Panc1 (cell line): ENCODE measurements around the gene ZFYVE1. TPM values are rescaled to one million over a fixed set of nuclear protein-coding genes. Genes with fewer than 3 reads are reported as not detected.

Source experiments
- ATAC-seq: fragments of 200-7000 bp; cut with Tn5 transposase; 2 replicates; pipeline ENCODE4 v1.9.1; 2020; ENCODE audit warnings: mild to moderate bottlenecking, moderate library complexity
- BruUV-seq: library from RNA; stranded (reverse); fragments of 400-500 nt; replicated peaks from 2 replicates; lab custom pipeline; 2021; lab: Mats Ljungman, UMichigan
- CTCF ChIA-PET: fragments of 300-600 bp; sonication (Branson Sonifier 250); formaldehyde crosslinking; loops from one replicate; lab custom pipeline; 2022; ENCODE audit warnings: antibody characterized with exemption; lab: Charles Lee
- POLR2A ChIA-PET: fragments of 300-600 bp; sonication (Branson Sonifier 250); formaldehyde crosslinking; loops from one replicate; lab custom pipeline; 2022; ENCODE audit warnings: antibody characterized with exemption; lab: Charles Lee
- DNase-seq: peaks from one replicate; pipeline ENCODE4 v3.0.0-alpha.2; 2010; ENCODE audit warnings: low read depth, low spot score
- H3K27ac ChIP-seq: 2 replicates; pipeline ENCODE4 v1.5.1; 2011; ENCODE audit warnings: mild to moderate bottlenecking, low read length, inconsistent platforms
- H3K27me3 ChIP-seq: fragments of 200-500 bp; sonication (Bioruptor generic); 2 replicates; pipeline ENCODE4 v1.6.0; 2014; ENCODE audit warnings: low read length, inconsistent platforms; ENCODE audit not compliant: control insufficient read depth, insufficient read depth
- H3K36me3 ChIP-seq: fragments of 200-500 bp; sonication (Bioruptor generic); 2 replicates; pipeline ENCODE4 v1.5.1; 2014; ENCODE audit warnings: inconsistent platforms, mild to moderate bottlenecking, low read length, moderate library complexity; ENCODE audit not compliant: control insufficient read depth, insufficient read depth
- H3K4me1 ChIP-seq: 2 replicates; pipeline ENCODE4 v1.5.1; 2011; ENCODE audit warnings: inconsistent platforms, mild to moderate bottlenecking, low read length, moderate library complexity; ENCODE audit not compliant: control insufficient read depth, insufficient read depth
- H3K4me3 ChIP-seq, 2 experiments: 2 replicates each; pipeline ENCODE4 v1.5.1; 2011 to 2012; ENCODE audit warnings: low read depth in 2 of 2, low read length in 2 of 2, mild to moderate bottlenecking in 2 of 2, inconsistent platforms in 1 of 2, moderate library complexity in 1 of 2
- H3K9me3 ChIP-seq: fragments of 200-500 bp; sonication (Bioruptor generic); 2 replicates; pipeline ENCODE4 v1.5.1; 2014; ENCODE audit warnings: low read depth, mild to moderate bottlenecking, inconsistent platforms, low read length, moderate library complexity; ENCODE audit not compliant: control insufficient read depth, insufficient read depth
- CTCF ChIP-seq: fragments of 450-650 bp; IDR thresholded peaks from 2 replicates; pipeline ENCODE4 v1.5.1; 2017; ENCODE audit warnings: mild to moderate bottlenecking
- POLR2AphosphoS5 ChIP-seq: IDR thresholded peaks from 2 replicates; pipeline ENCODE4 v1.6.1; 2012; ENCODE audit warnings: mild to moderate bottlenecking, low read depth, low read length, moderate library complexity
- REST ChIP-seq, 2 experiments: IDR thresholded peaks; 2 replicates each; pipeline ENCODE4 v1.6.1; 2011 to 2012; ENCODE audit warnings: low read depth in 2 of 2, control low read depth in 1 of 2, low read length in 1 of 2, mild to moderate bottlenecking in 1 of 2, moderate library complexity in 1 of 2; ENCODE audit not compliant: insufficient read depth in 1 of 2
- SIN3A ChIP-seq: IDR thresholded peaks from 2 replicates; pipeline ENCODE4 v1.6.1; 2012; ENCODE audit warnings: low read depth, mild to moderate bottlenecking, low read length, moderate library complexity, borderline replicate concordance; ENCODE audit not compliant: insufficient read depth
- TCF7L2 ChIP-seq: IDR thresholded peaks from 2 replicates; pipeline ENCODE4 v1.6.1; 2011; ENCODE audit warnings: mild to moderate bottlenecking, low read depth, low read length, inconsistent platforms
- in situ Hi-C: cut with HindIII; loops from 2 replicates; pipeline ENCODE4 v1.10.0; 2016; ENCODE audit warnings: low sequenced_read_pairs, low pct_unique_long_range_greater_than_20kb
- intact Hi-C: fragments of 100-400 bp; cut with micrococcal nuclease; formaldehyde crosslinking; loops from one replicate; pipeline ENCODE4 v1.10.0; 2022; ENCODE audit not compliant: unreplicated experiment
- total RNA-seq: library from RNA; stranded (reverse); gene quantifications from one replicate; pipeline ENCODE4 v1.2.1, GENCODE V29; 2021; ENCODE audit not compliant: unreplicated experiment

Gene ZFYVE1
- total RNA-seq, 1 experiment from 2014 or later = 19.8 TPM

GRCh38 chr14:72980863-72981262, 46.0 kb downstream of the ZFYVE1 start:
- in situ Hi-C loops (no loop called here), intact Hi-C loops (no loop called here)
- ATAC-seq = no peak
- Histone ChIP-seq H3K36me3 (no peaks in the 10 kb centered on the region; the same call in 1 of the 2 replicates), H3K9me3 (no peaks in the 10 kb centered on the region), H3K4me3 (no peak overlapping the region), H3K27me3 (no peaks in the 10 kb centered on the region), H3K4me1 (no peaks in the 10 kb centered on the region), H3K27ac (no peak overlapping the region)
- TF ChIP-seq CTCF (no peak), TCF7L2 (no peak), POLR2AphosphoS5 (no peak), SIN3A (no peak), REST (IDR thresholded peaks at IDR 0.05; ENCODE audit: insufficient read depth in 1 of 2, low read depth in 2 of 2, low read length in 1 of 2) (no peak)
- DNase-seq = no peak
- CTCF ChIA-PET = no interaction called here
- no TSS peak for BruUV-seq
- POLR2A ChIA-PET = no interaction called here

- CTCF ChIA-PET = no interaction called here
- in situ Hi-C loops = no loop called here
- no peaks in the 10 kb centered on the region for H3K4me1 ChIP-seq
- no peak overlapping the region for H3K4me3 ChIP-seq
- no peaks in the 10 kb centered on the region for H3K27me3 ChIP-seq
- no TSS peak for BruUV-seq
- no peaks in the 10 kb centered on the region for H3K9me3 ChIP-seq
- H3K36me3 ChIP-seq = peaks cover 3% of the 10 kb centered on the region
- DNase-seq (no peak), ATAC-seq (no peak)
- no peak overlapping the region for H3K27ac ChIP-seq
- POLR2A ChIA-PET = no interaction called here
- TF ChIP-seq TCF7L2 = no peak
- intact Hi-C loops = no loop called here
Observed at GRCh38 chr14:72978856-72979255, 48.0 kb downstream of the ZFYVE1 start.

GRCh38 chr14:72975770-72976169, 51.1 kb downstream of the ZFYVE1 start:
- intact Hi-C loops = no loop called here
- in situ Hi-C loops = no loop called here
- POLR2A ChIA-PET = no interaction called here
- no TSS peak for BruUV-seq
- DNase-seq = no peak
- no peak for ATAC-seq
- Histone ChIP-seq H3K27ac (no peak overlapping the region), H3K27me3 (no peaks in the 10 kb centered on the region), H3K9me3 (no peaks in the 10 kb centered on the region), H3K4me1 (no peaks in the 10 kb centered on the region), H3K36me3 (peaks cover 3% of the 10 kb centered on the region), H3K4me3 (no peak overlapping the region)
- no peak for TF ChIP-seq TCF7L2
- TF ChIP-seq SIN3A = no peak
- no peak for TF ChIP-seq REST (IDR thresholded peaks at IDR 0.05; ENCODE audit: insufficient read depth in 1 of 2, low read depth in 2 of 2, low read length in 1 of 2)
- TF ChIP-seq POLR2AphosphoS5 = no peak
- no peak; the same call in 1 of the 2 replicates for TF ChIP-seq CTCF
- CTCF ChIA-PET = no interaction called here
